Activated T-cell treated with anti-CD3 and anti-CD28 coated beads for 24 hours (primary cell): ENCODE results near the gene ANKRD65.
"Not testable (repeated sequence)": the region's sequence is repeated elsewhere in the genome, so short reads cannot be mapped to it uniquely, and the experiment has no call there.

ENCODE experiments used
- DNase-seq: peaks from one replicate; pipeline ENCODE4 v3.0.0-alpha.2; 2020; ENCODE audit warnings: low read depth

The ANKRD65 gene

GRCh38 chr1:1415751-1416150 is 5.3 kb downstream of the ANKRD65 start:
- no peak for DNase-seq

DNA sequence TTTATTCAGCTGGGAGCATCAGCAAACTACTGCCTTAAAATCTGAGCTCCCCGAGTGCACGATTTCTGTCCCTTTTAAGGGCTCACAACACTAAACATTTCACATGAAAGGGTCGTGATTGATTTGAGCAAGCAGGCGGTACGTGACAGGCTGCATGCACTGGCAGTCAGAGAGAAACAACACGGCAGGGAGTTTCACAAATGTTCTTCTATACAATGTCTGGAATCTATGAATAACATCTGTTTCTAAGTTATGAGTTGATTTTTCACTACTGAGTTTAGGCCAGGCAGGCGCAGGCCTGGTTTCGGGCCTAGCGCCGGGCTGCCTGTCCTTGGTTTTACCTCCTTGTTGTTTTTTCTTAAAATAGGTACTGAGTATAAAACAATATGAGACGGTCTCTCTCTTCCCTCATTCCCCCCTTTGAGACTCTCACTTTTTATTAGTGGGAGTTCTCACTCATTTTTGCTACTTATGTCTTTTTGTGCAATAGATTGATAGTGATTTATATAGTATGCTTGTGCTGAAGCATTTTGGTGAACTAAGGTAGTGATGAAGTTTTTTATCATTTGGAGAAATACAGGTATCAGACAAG is 8.7 kb downstream of the ANKRD65 start:
- not testable (repeated sequence) for DNase-seq

GRCh38 chr1:1411626-1412025 is 9.4 kb downstream of the ANKRD65 start:
- no peak for DNase-seq

DNA sequence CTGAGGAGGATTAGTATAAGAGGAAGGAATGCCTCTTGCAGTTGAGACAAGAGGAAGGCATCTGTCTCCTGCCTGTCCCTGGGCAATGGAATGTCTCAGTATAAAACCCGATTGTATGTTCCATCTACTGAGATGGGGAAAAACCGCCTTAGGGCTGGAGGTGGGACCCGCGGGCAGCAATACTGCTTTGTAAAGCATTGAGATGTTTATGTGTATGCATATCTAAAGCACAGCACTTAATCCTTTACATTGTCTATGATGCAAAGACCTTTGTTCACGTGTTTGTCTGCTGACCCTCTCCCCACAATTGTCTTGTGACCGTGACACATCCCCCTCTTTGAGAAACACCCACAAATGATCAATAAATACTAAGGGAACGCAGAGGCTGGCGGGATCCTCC is 10.8 kb downstream of the ANKRD65 start:
- DNase-seq: not testable (repeated sequence)

- no peak for DNase-seq
Measured at GRCh38 chr1:1407636-1408318, 13.3 kb downstream of the ANKRD65 start.

- DNase-seq: peak; percentile 95
Measured at GRCh38 chr1:1406821-1407635, 14.0 kb downstream of the ANKRD65 start, which contains the start of gene MRPL20. Gene MRPL20 (minus strand): TSS chr1:1407293. CDS start chr1:1407217, 76 bp downstream.

GRCh38 chr1:1406101-1406820 is 14.8 kb downstream of the ANKRD65 start:
- DNase-seq: peak; percentile 20

DNA sequence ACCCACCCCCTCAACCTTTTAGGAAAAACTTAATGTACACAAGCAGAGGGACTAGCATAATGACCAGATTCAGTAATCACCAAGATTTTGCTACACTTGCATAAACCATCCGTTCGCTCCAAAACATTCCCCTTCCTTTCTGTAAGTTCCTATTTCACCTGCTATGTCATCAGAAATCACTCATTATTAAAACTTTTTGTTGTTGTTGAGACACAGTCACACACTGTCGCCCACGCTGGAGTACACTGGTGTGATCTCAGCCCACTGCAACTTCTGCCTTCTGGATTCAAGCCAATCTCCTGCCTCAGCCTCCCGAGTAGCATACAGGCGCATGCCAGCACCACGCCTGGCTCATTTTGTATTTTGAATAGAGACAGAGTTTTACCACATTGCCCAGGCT is 17.4 kb downstream of the ANKRD65 start:
- DNase-seq: no peak

DNA sequence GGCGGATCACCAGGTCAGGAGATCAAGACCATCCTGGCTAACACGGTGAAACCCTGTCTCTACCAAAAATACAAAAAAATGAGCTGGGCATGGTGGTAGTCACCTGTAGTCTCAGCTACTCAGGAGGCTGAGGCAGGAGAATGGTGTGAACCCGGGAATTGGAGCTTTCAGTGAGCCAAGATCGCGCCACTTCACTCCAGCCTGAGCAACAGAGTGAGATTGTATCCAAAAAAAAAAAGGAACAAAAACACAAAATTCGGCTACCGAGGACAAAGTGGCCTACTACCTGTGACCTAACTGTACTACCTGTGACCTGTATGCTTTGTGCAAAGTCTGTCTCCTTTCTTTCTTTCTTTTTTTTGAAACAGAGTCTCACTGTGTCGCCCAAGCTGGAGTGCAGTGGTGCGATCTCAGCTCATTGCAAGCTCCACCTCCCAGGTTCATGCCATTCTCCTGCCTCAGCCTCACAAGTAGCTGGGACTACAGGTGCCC is 18.1 kb downstream of the ANKRD65 start:
- DNase-seq: not testable (repeated sequence)

DNA sequence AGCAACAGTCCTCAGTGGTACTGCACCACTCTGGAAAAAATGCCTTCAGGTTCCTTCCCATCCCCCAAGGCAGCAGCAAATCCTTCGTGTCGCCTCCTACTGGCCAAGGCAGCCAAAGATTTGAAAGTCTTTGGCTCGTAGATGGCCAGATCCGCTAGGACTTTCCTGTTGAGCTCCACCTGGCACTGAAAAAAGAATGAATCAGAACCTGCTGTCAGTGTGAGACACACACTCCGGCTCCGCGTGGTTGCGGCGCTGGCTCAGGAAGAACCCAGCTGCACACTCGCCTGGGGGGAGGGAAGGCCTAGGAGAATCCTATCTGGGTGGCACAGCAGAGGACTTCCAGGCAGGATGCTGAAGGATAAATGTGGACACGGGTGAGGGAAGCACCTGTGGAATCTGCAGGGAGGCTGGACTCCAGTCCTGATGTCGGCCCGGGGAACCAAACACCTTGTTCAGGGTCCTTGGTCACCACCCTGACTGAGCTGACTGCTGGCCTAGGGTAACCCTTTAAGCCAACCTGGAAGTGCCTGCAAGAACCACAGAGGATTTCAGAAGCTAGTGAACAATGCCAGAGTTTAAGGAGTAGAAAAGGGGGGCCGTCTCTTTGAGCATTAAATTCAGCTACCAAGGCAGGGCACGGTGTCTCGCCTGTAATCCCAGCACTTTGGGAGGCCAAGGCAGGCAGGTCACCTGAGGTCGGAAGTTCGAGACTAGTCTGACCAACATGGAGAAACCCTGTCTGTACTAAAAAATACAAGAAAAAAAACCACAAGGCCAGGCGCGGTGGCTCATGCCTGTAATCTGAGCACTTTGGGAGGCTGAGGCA is 18.8 kb downstream of the ANKRD65 start:
- peak; percentile 33 for DNase-seq

- no peak for DNase-seq
Measured at GRCh38 chr1:1401457-1402010, 19.5 kb downstream of the ANKRD65 start.

- no peak for DNase-seq
Measured at GRCh38 chr1:1400576-1401456, 20.3 kb downstream of the ANKRD65 start.

- DNase-seq: peak; percentile 16
Measured at GRCh38 chr1:1399872-1400575, 21.1 kb downstream of the ANKRD65 start.

GRCh38 chr1:1399187-1399871 is 21.7 kb downstream of the ANKRD65 start, which contains the start of gene CCNL2:
Gene CCNL2 (minus strand): TSS chr1:1399335. CDS start chr1:1399306, 29 bp downstream.
- DNase-seq: peak; percentile 99

- DNase-seq: no peak
Measured at GRCh38 chr1:1398677-1399186, 22.3 kb downstream of the ANKRD65 start.

- DNase-seq: no peak
Measured at GRCh38 chr1:1397839-1398523, 23.1 kb downstream of the ANKRD65 start.

GRCh38 chr1:1395166-1395565 is 25.9 kb downstream of the ANKRD65 start:
- DNase-seq: no peak

GRCh38 chr1:1394116-1394515 is 27.0 kb downstream of the ANKRD65 start:
- no peak for DNase-seq
